ENCODE results near the gene IFT27.

The IFT27 gene

DNA sequence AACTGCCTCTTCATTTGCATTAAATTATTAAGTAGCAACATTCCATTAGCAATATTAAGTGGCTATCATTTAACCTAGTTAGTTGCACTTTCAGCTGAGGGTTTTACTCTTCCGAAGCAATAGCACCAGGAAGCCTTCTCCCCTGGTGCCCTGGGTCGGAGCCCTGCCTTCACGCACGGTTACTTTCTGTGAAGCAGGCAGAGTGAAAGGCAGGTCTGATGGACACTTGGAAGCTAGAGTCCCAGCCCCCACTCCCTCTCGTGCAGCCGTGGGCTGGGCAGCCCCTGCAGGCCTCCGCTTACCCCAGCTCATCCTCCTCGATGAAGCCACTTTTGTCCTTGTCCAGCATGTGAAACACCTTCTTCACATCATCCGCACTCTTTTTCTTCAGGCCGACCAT lies 38.9 kb upstream of the IFT27 start:
- Histone ChIP-seq H3K4me3 (ENCODE audit: low read depth, low read length) (no peak overlapping the region), H3K27ac (ENCODE audit: low read depth, low read length) (no peak overlapping the region), H3K36me3 (ENCODE audit: insufficient read depth, low read length) (no peaks in the 10 kb centered on the region), H3K27me3 (ENCODE audit: insufficient read depth, low read length) (peaks cover 78% of the 10 kb centered on the region), H3K4me1 (ENCODE audit: control insufficient read depth, insufficient read depth, low read length, unreplicated experiment) (no peaks in the 10 kb centered on the region), H2AFZ (ENCODE audit: low read length, unreplicated experiment) (no peak overlapping the region), H3K79me2 (ENCODE audit: control insufficient read depth, insufficient read depth, low read length, unreplicated experiment) (no peaks in the 10 kb centered on the region)

GRCh38 chr22:36811094-36811800 lies 35.3 kb upstream of the IFT27 start:
- no peak overlapping the region for H3K4me3 ChIP-seq (ENCODE audit: low read depth, low read length)
- no peak overlapping the region for H3K27ac ChIP-seq (ENCODE audit: low read depth, low read length)
- H2AFZ ChIP-seq (ENCODE audit: low read length, unreplicated experiment), result no peak overlapping the region
- H3K4me1 ChIP-seq (ENCODE audit: control insufficient read depth, insufficient read depth, low read length, unreplicated experiment), result no peaks in the 10 kb centered on the region
- H3K36me3 ChIP-seq (ENCODE audit: insufficient read depth, low read length), result no peaks in the 10 kb centered on the region
- H3K27me3 ChIP-seq (ENCODE audit: insufficient read depth, low read length), result peaks cover 65% of the 10 kb centered on the region
- no peaks in the 10 kb centered on the region for H3K79me2 ChIP-seq (ENCODE audit: control insufficient read depth, insufficient read depth, low read length, unreplicated experiment)

DNA sequence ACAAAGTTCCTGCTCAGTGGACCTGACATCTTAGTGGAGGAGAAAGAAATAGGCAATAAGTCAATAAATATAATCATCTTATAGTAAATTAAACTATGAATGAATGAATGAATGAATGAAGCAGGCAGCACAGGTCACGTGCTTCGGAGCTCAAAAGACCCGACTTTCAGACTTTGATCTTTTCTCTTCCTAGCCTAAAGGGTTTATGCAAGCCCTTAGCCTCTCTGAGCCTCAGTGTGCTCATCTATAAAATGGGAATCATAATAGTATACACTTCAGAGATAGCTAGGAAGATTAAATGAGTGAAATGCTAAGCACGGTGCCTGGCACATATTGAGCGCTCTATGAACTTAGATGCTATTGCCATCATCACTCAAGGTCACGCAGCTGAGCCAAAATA lies 33.4 kb upstream of the IFT27 start:
- Histone ChIP-seq H3K4me3 (ENCODE audit: low read depth, low read length) (no peak overlapping the region), H3K27me3 (ENCODE audit: insufficient read depth, low read length) (peaks cover 65% of the 10 kb centered on the region), H2AFZ (ENCODE audit: low read length, unreplicated experiment) (no peak overlapping the region), H3K36me3 (ENCODE audit: insufficient read depth, low read length) (no peaks in the 10 kb centered on the region), H3K27ac (ENCODE audit: low read depth, low read length) (no peak overlapping the region), H3K4me1 (ENCODE audit: control insufficient read depth, insufficient read depth, low read length, unreplicated experiment) (no peaks in the 10 kb centered on the region), H3K79me2 (ENCODE audit: control insufficient read depth, insufficient read depth, low read length, unreplicated experiment) (no peaks in the 10 kb centered on the region)

- Histone ChIP-seq H3K27me3 (ENCODE audit: insufficient read depth, low read length) (peaks cover 65% of the 10 kb centered on the region), H3K4me1 (ENCODE audit: control insufficient read depth, insufficient read depth, low read length, unreplicated experiment) (no peaks in the 10 kb centered on the region), H3K4me3 (ENCODE audit: low read depth, low read length) (no peak overlapping the region), H3K79me2 (ENCODE audit: control insufficient read depth, insufficient read depth, low read length, unreplicated experiment) (no peaks in the 10 kb centered on the region), H3K27ac (ENCODE audit: low read depth, low read length) (no peak overlapping the region), H2AFZ (ENCODE audit: low read length, unreplicated experiment) (no peak overlapping the region), H3K36me3 (ENCODE audit: insufficient read depth, low read length) (no peaks in the 10 kb centered on the region)
Measured at GRCh38 chr22:36808721-36809344, 32.9 kb upstream of the IFT27 start.

GRCh38 chr22:36807627-36808026 lies 31.7 kb upstream of the IFT27 start:
- Histone ChIP-seq H3K4me1 (ENCODE audit: control insufficient read depth, insufficient read depth, low read length, unreplicated experiment) (no peaks in the 10 kb centered on the region), H3K27ac (ENCODE audit: low read depth, low read length) (no peak overlapping the region), H3K4me3 (ENCODE audit: low read depth, low read length) (no peak overlapping the region), H3K27me3 (ENCODE audit: insufficient read depth, low read length) (peaks cover 63% of the 10 kb centered on the region), H3K36me3 (ENCODE audit: insufficient read depth, low read length) (no peaks in the 10 kb centered on the region), H2AFZ (ENCODE audit: low read length, unreplicated experiment) (no peak overlapping the region), H3K79me2 (ENCODE audit: control insufficient read depth, insufficient read depth, low read length, unreplicated experiment) (no peaks in the 10 kb centered on the region)

DNA sequence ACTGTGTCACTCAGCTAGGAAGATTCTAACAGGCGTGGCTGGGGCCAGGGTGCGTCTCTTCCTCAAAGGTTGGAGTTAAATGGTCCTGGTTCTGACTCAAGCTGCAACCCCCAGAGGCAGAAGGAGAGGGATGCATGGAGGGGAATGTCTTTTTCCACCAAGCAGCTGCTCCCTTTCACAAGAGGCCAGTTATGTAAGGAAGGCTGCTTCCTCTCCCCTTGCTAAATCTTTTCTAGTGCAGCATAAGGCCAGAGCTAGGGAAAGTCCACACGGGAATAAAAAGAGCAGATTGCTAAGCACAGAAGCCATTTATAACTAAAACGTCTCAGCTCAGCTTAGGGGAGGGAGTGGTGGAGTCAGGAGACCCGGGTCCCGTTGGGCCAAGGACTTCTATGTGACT lies 30.9 kb upstream of the IFT27 start:
- Histone ChIP-seq H2AFZ (ENCODE audit: low read length, unreplicated experiment) (no peak overlapping the region), H3K36me3 (ENCODE audit: insufficient read depth, low read length) (no peaks in the 10 kb centered on the region), H3K79me2 (ENCODE audit: control insufficient read depth, insufficient read depth, low read length, unreplicated experiment) (no peaks in the 10 kb centered on the region), H3K4me1 (ENCODE audit: control insufficient read depth, insufficient read depth, low read length, unreplicated experiment) (no peaks in the 10 kb centered on the region), H3K4me3 (ENCODE audit: low read depth, low read length) (no peak overlapping the region), H3K27me3 (ENCODE audit: insufficient read depth, low read length) (peaks cover 62% of the 10 kb centered on the region), H3K27ac (ENCODE audit: low read depth, low read length) (no peak overlapping the region)

GRCh38 chr22:36803358-36803757 lies 27.4 kb upstream of the IFT27 start:
- H2AFZ ChIP-seq (ENCODE audit: low read length, unreplicated experiment), result no peak overlapping the region
- H3K27ac ChIP-seq (ENCODE audit: low read depth, low read length), result no peak overlapping the region
- no peak overlapping the region for H3K4me3 ChIP-seq (ENCODE audit: low read depth, low read length)
- no peaks in the 10 kb centered on the region for H3K79me2 ChIP-seq (ENCODE audit: control insufficient read depth, insufficient read depth, low read length, unreplicated experiment)
- H3K36me3 ChIP-seq (ENCODE audit: insufficient read depth, low read length), result no peaks in the 10 kb centered on the region
- peaks cover 51% of the 10 kb centered on the region for H3K27me3 ChIP-seq (ENCODE audit: insufficient read depth, low read length)
- no peaks in the 10 kb centered on the region for H3K4me1 ChIP-seq (ENCODE audit: control insufficient read depth, insufficient read depth, low read length, unreplicated experiment)

GRCh38 chr22:36798674-36799066 lies 22.8 kb upstream of the IFT27 start:
- peaks cover 43% of the 10 kb centered on the region for H3K27me3 ChIP-seq (ENCODE audit: insufficient read depth, low read length)
- no peak overlapping the region for H2AFZ ChIP-seq (ENCODE audit: low read length, unreplicated experiment)
- H3K27ac ChIP-seq (ENCODE audit: low read depth, low read length), result no peak overlapping the region
- H3K4me3 ChIP-seq (ENCODE audit: low read depth, low read length), result no peak overlapping the region
- no peaks in the 10 kb centered on the region for H3K79me2 ChIP-seq (ENCODE audit: control insufficient read depth, insufficient read depth, low read length, unreplicated experiment)
- no peaks in the 10 kb centered on the region for H3K4me1 ChIP-seq (ENCODE audit: control insufficient read depth, insufficient read depth, low read length, unreplicated experiment)
- no peaks in the 10 kb centered on the region for H3K36me3 ChIP-seq (ENCODE audit: insufficient read depth, low read length)

GRCh38 chr22:36797911-36798673 lies 22.2 kb upstream of the IFT27 start:
- no peak overlapping the region for H3K27ac ChIP-seq (ENCODE audit: low read depth, low read length)
- H3K4me1 ChIP-seq (ENCODE audit: control insufficient read depth, insufficient read depth, low read length, unreplicated experiment), result no peaks in the 10 kb centered on the region
- no peak overlapping the region for H2AFZ ChIP-seq (ENCODE audit: low read length, unreplicated experiment)
- H3K27me3 ChIP-seq (ENCODE audit: insufficient read depth, low read length), result peaks cover 40% of the 10 kb centered on the region
- no peaks in the 10 kb centered on the region for H3K79me2 ChIP-seq (ENCODE audit: control insufficient read depth, insufficient read depth, low read length, unreplicated experiment)
- no peaks in the 10 kb centered on the region for H3K36me3 ChIP-seq (ENCODE audit: insufficient read depth, low read length)
- no peak overlapping the region for H3K4me3 ChIP-seq (ENCODE audit: low read depth, low read length)

DNA sequence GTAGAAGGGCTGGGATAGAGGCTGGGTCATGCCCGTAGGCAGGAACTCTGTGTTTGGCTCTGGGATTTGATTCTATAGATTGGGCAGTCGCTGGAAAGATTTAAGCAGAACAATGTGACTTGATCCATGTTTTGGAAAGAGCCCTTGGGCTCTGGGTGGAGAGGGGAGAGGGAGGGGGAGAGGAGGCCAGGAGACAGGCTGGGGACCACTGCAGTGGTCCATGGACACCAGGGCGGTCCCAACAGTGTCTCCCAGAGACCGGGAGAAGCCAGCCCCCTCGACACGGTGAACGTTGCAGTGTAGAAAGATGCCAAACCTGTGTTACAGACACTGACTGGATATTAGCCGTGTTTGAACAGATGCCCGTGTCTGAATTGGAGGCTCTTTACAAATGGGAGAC lies 21.5 kb upstream of the IFT27 start:
- no peaks in the 10 kb centered on the region for H3K79me2 ChIP-seq (ENCODE audit: control insufficient read depth, insufficient read depth, low read length, unreplicated experiment)
- no peak overlapping the region for H3K4me3 ChIP-seq (ENCODE audit: low read depth, low read length)
- no peak overlapping the region for H3K27ac ChIP-seq (ENCODE audit: low read depth, low read length)
- no peak overlapping the region for H2AFZ ChIP-seq (ENCODE audit: low read length, unreplicated experiment)
- H3K27me3 ChIP-seq (ENCODE audit: insufficient read depth, low read length), result peaks cover 34% of the 10 kb centered on the region
- no peaks in the 10 kb centered on the region for H3K36me3 ChIP-seq (ENCODE audit: insufficient read depth, low read length)
- no peaks in the 10 kb centered on the region for H3K4me1 ChIP-seq (ENCODE audit: control insufficient read depth, insufficient read depth, low read length, unreplicated experiment)
